ENCODE data around the gene NAA15.

Gene NAA15

DNA sequence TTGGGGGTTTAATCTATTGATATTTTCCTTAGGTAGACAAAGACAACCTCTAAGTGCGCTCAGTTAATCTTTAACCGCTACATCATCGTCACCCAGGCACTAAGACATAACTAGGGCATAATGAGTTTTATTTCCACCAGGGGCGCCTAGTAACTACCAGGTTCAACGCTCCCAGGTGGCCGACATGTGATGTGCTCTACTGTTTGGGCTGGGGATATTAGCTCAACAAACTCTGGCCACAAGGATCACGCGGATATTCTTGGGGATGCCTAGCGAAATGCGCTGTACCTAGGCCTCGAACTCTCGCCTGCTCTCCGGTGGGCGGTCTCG, 151.7 kb downstream of the NAA15 start:
- DNase-seq (ENCODE audit: extremely low spot score) = peak; percentile 53
- no peak for TF ChIP-seq ZNF384 (IDR thresholded peaks at IDR 0.05)
- TF ChIP-seq ARNT (IDR thresholded peaks at IDR 0.05) = no peak
- TF ChIP-seq SP1 (IDR thresholded peaks at IDR 0.05) = no peak
- TF ChIP-seq HDGF (IDR thresholded peaks at IDR 0.05; ENCODE audit: borderline replicate concordance) = no peak
- TF ChIP-seq FOXM1 (IDR thresholded peaks at IDR 0.05; ENCODE audit: borderline replicate concordance) = no peak
- no peak for TF ChIP-seq BHLHE40 (IDR thresholded peaks at IDR 0.05; ENCODE audit: borderline replicate concordance)
- TF ChIP-seq NFRKB (IDR thresholded peaks at IDR 0.05) = no peak
- TF ChIP-seq TARDBP (IDR thresholded peaks at IDR 0.05) = no peak
- no peak for TF ChIP-seq ELF4 (IDR thresholded peaks at IDR 0.05)
- TF ChIP-seq, protein P1, sequence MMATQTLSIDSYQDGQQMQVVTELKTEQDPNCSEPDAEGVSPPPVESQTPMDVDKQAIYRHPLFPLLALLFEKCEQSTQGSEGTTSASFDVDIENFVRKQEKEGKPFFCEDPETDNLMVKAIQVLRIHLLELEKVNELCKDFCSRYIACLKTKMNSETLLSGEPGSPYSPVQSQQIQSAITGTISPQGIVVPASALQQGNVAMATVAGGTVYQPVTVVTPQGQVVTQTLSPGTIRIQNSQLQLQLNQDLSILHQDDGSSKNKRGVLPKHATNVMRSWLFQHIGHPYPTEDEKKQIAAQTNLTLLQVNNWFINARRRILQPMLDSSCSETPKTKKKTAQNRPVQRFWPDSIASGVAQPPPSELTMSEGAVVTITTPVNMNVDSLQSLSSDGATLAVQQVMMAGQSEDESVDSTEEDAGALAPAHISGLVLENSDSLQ (IDR thresholded peaks at IDR 0.05) = no peak
- TF ChIP-seq CTBP1 (IDR thresholded peaks at IDR 0.05; ENCODE audit: borderline replicate concordance) = no peak
- TF ChIP-seq LEF1 (IDR thresholded peaks at IDR 0.05; ENCODE audit: borderline replicate concordance) = no peak
- TF ChIP-seq FOXA1 (IDR thresholded peaks at IDR 0.05) = no peak
- no peak for TF ChIP-seq L3MBTL2 (conservative IDR thresholded peaks at IDR 0.05)
- TF ChIP-seq FOXK2 (IDR thresholded peaks at IDR 0.05) = no peak
- TF ChIP-seq SUZ12 (IDR thresholded peaks at IDR 0.05) = no peak
- CTCF ChIA-PET = interaction anchor here (0.6 to 1.6 kb wide), 8 partner anchors 29 to 977 kb away, joined by 3 to 7 read pairs (median 3); partner anchors contain the start of gene MGST2
- POLR2A ChIA-PET = interaction anchor here (0.6 to 4.4 kb wide), 22 partner anchors 9 to 404 kb away, joined by 3 to 27 read pairs (median 4); partner anchors contain the start of genes MGARP, MGST2, NAA15 and NDUFC1

DNA sequence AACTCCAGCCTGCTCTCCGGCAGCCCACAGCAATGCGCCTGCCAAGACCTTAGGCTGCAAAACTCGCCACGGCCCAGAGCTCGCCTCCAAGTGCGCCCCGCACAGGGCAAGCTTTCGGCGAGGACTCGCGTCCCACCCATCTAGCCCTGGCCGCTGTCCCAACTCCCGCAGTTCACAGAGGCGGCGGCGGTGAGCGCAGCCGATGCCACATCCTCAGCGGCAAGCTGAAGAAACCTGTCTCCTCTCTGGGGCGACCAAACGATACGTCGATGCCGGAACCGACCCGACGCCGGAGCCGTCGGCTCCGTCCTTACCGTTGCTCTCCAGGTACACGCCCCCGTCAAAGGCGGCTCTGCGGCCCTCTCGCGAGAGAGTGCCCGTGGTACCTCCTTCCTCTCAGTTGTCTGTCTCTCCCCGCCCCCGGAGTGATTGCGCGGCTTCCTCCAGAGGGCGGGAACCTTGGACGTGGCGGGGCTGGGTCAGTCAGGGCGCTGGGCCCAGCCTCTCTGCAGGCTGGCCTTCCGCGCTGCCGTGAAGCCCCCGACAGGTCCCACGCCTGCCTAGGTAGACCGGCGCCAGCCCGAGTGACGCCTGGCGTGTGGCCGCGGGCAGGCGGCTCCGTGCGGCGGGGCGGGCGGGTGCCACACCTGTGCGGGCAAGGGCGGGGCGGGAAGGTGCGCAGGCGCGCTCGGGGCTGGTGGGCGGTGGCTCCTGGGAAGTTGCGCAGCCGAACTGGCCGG, 152.2 kb downstream of the NAA15 start:
- CTCF ChIA-PET = interaction anchor here (0.6 to 1.6 kb wide), 8 partner anchors 29 to 978 kb away, joined by 3 to 7 read pairs (median 3); partner anchors contain the start of gene MGST2
- TF ChIP-seq HDGF (IDR thresholded peaks at IDR 0.05; ENCODE audit: borderline replicate concordance) (0 out of 2 replicates have a peak, but pooled peaks have one; percentile 52), FOXM1 (IDR thresholded peaks at IDR 0.05; ENCODE audit: borderline replicate concordance) (no peak), ELF4 (IDR thresholded peaks at IDR 0.05) (peak; percentile 12; the same call in 1 of the 2 replicates), ZNF384 (IDR thresholded peaks at IDR 0.05) (no peak), TARDBP (IDR thresholded peaks at IDR 0.05) (no peak), L3MBTL2 (conservative IDR thresholded peaks at IDR 0.05) (peak; percentile 87), FOXK2 (IDR thresholded peaks at IDR 0.05) (no peak), NFRKB (IDR thresholded peaks at IDR 0.05) (no peak)
- TF ChIP-seq, protein P1 (IDR thresholded peaks at IDR 0.05) = peak; percentile 62
- peak; percentile 90 for DNase-seq (ENCODE audit: extremely low spot score)
- POLR2A ChIA-PET = interaction anchor here (0.6 to 4.4 kb wide), 22 partner anchors 9 to 438 kb away, joined by 3 to 27 read pairs (median 4); partner anchors contain the start of genes MGARP, MGST2, NAA15 and NDUFC1

DNA sequence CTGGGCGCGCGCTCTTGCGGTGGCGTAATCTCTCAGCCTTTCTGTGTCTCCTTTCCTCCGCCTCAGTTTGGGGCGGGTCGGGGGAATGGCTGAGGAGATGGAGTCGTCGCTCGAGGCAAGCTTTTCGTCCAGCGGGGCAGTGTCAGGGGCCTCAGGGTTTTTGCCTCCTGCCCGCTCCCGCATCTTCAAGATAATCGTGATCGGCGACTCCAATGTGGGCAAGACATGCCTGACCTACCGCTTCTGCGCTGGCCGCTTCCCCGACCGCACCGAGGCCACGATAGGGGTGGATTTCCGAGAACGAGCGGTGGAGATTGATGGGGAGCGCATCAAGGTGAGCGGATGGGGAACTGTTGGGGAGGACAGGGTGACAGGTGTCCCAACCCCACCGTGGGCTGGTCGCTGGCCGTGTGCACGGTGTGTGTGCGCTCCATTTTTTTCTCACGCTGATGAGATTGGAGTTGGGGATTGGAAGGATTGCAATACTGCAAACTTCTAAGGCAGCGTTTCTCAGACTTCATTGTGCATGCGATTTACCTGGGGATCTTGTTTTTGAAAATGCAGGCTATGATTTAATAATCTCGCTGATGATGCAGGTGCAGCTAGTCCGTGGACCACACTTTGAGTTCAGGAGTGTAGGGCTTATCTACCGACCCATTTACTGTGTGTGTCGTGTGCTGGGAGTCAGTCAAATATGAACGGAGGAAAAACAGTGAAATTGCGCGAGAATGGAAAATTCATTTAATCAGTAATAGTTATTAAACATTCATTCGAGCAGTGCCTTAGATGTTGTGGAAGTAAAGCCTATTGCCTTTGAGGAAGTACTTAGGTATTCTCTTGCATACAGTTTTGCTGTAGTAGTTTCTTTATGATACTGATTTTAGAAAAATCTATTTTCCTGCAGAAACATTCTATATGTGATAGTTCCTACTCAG, 153.1 kb downstream of the NAA15 start, which contains the start of gene RAB33B:
TSS of gene RAB33B (plus strand) at position 11 of the 935 bp plus-strand sequence. CDS start at position 86, 75 bp downstream.
- TF ChIP-seq BHLHE40 (IDR thresholded peaks at IDR 0.05; ENCODE audit: borderline replicate concordance) = no peak
- peak; percentile 54; the same call in 1 of the 2 replicates for TF ChIP-seq CTBP1 (IDR thresholded peaks at IDR 0.05; ENCODE audit: borderline replicate concordance)
- ChIA-PET POLR2A (interaction anchor here (1.0 to 4.4 kb wide), 8 partner anchors 12 to 439 kb away, joined by 3 to 27 read pairs (median 8); partner anchors contain the start of genes NAA15, NDUFC1, NOCT and SETD7), CTCF (interaction anchor here (1.3 kb wide), 1 partner anchor 203 kb away, joined by 3 read pairs; no protein-coding TSS in a partner anchor)
- DNase-seq (ENCODE audit: extremely low spot score) = peak; percentile 18

DNA sequence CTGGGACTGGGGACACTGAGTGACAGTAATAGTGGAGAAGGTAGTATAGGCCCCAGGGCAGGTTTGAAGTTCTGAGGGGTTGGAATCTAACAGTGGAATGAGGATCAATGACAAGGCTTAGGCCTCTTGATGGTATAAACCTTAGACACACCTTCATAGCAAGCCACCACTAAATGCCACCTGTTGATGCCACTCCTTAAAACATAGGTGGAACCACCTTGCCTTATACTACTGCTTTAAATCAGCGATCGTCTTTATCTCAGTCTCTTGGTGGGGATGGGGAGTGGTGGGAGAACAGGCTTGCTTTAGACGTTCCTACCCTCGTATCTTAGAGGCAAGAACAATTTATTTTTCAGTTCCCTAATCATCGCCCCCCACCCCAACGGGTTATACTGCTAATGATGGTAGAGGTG, 153.8 kb downstream of the NAA15 start:
- TF ChIP-seq TARDBP (IDR thresholded peaks at IDR 0.05) (no peak), SUZ12 (IDR thresholded peaks at IDR 0.05) (no peak), LEF1 (IDR thresholded peaks at IDR 0.05; ENCODE audit: borderline replicate concordance) (no peak), CTBP1 (IDR thresholded peaks at IDR 0.05; ENCODE audit: borderline replicate concordance) (no peak), ELF4 (IDR thresholded peaks at IDR 0.05) (no peak), FOXK2 (IDR thresholded peaks at IDR 0.05) (no peak), BHLHE40 (IDR thresholded peaks at IDR 0.05; ENCODE audit: borderline replicate concordance) (no peak), FOXM1 (IDR thresholded peaks at IDR 0.05; ENCODE audit: borderline replicate concordance) (no peak), NFRKB (IDR thresholded peaks at IDR 0.05) (no peak), ARNT (IDR thresholded peaks at IDR 0.05) (no peak), FOXA1 (IDR thresholded peaks at IDR 0.05) (no peak), HDGF (IDR thresholded peaks at IDR 0.05; ENCODE audit: borderline replicate concordance) (no peak), SP1 (IDR thresholded peaks at IDR 0.05) (no peak), L3MBTL2 (conservative IDR thresholded peaks at IDR 0.05) (no peak), ZNF384 (IDR thresholded peaks at IDR 0.05) (no peak)
- TF ChIP-seq, protein P1 (IDR thresholded peaks at IDR 0.05) = no peak
- ChIA-PET CTCF (no interaction called here), POLR2A (interaction anchor here (0.8 to 4.4 kb wide), 2 partner anchors 101 to 154 kb away, joined by 3 to 27 read pairs; partner anchors contain the start of gene SETD7)
- no peak for DNase-seq (ENCODE audit: extremely low spot score)

- CTCF ChIA-PET = interaction anchor here (1.0 kb wide), 1 partner anchor 11 kb away, joined by 3 read pairs; no protein-coding TSS in a partner anchor
- no peak for DNase-seq (ENCODE audit: extremely low spot score)
- POLR2A ChIA-PET = interaction anchor here (1.1 kb wide), 1 partner anchor 100 kb away, joined by 4 read pairs; no protein-coding TSS in a partner anchor
These were observed 156.0 kb downstream of the NAA15 start for GRCh38 chr4:139457318-139457717.

More at GRCh38 chr4:139457318-139457717, 156.0 kb downstream of the NAA15 start:
- TF ChIP-seq SUZ12 (IDR thresholded peaks at IDR 0.05) (no peak), NFRKB (IDR thresholded peaks at IDR 0.05) (no peak), BHLHE40 (IDR thresholded peaks at IDR 0.05; ENCODE audit: borderline replicate concordance) (no peak), FOXM1 (IDR thresholded peaks at IDR 0.05; ENCODE audit: borderline replicate concordance) (no peak), FOXA1 (IDR thresholded peaks at IDR 0.05) (no peak)
- TF ChIP-seq, protein P1 (IDR thresholded peaks at IDR 0.05) = no peak

All from HEK293T (cell line).